K562 (cell line): Measurements from ENCODE around the gene DIPK1B.

Experiments used
- ATF3 ChIP-seq, 2 experiments: fragments of 450-650 bp in 1 of 2; sonication (generic) in 1 of 2; formaldehyde crosslinking in 1 of 2; IDR thresholded peaks in 1 of 2; conservative IDR thresholded peaks in 1 of 2; 2 replicates each; pipeline versions ENCODE4 v1.6.1 to v1.8.1; 2016 to 2023; ENCODE audit warnings: mild to moderate bottlenecking in 2 of 2, moderate library complexity in 2 of 2, inconsistent platforms in 1 of 2, missing genetic modification reagents in 1 of 2
- CBX2 ChIP-seq: fragments of 200-600 bp; sonication (generic); IDR thresholded peaks from one replicate; pipeline ENCODE4 v1.6.1; 2012; ENCODE audit warnings: mild to moderate bottlenecking, low read length, inconsistent platforms; ENCODE audit not compliant: insufficient read depth, poor library complexity, severe bottlenecking
- CTCF ChIP-seq, 3 experiments: IDR thresholded peaks in 2 of 3; conservative IDR thresholded peaks in 1 of 3; 2 replicates each; pipeline ENCODE4 v1.5.1; 2011 to 2012; ENCODE audit warnings: low read length in 3 of 3, mild to moderate bottlenecking in 3 of 3, control low read depth in 2 of 3, improper control_type of control experiment in 1 of 3, inconsistent platforms in 1 of 3, low read depth in 1 of 3, mixed read lengths in 1 of 3, moderate library complexity in 1 of 3; ENCODE audit not compliant: insufficient read depth in 2 of 3
- DNMT1 ChIP-seq: fragments of 450-650 bp; IDR thresholded peaks from 2 replicates; pipeline ENCODE4 v1.6.1; 2016; ENCODE audit warnings: antibody characterized with exemption, mild to moderate bottlenecking
- EP300 ChIP-seq: IDR thresholded peaks from 2 replicates; pipeline ENCODE4 v1.6.1; 2012; ENCODE audit warnings: low read length, improper control_type of control experiment
- JUNB ChIP-seq: fragments of 450-650 bp; formaldehyde crosslinking; conservative IDR thresholded peaks from 2 replicates; pipeline ENCODE4 v1.4.0; 2020; ENCODE audit warnings: mild to moderate bottlenecking
- POLR2A ChIP-seq: fragments of 450-650 bp; conservative IDR thresholded peaks from 2 replicates; pipeline ENCODE4 v1.6.1; 2016
- POLR2AphosphoS5 ChIP-seq: IDR thresholded peaks from 2 replicates; pipeline ENCODE4 v1.6.1; 2011; ENCODE audit warnings: mild to moderate bottlenecking, low read depth, low read length, moderate library complexity; ENCODE audit not compliant: control insufficient read depth, insufficient read depth
- TBP ChIP-seq: optimal IDR thresholded peaks from 2 replicates; pipeline ENCODE3; 2011; ENCODE audit warnings: low read depth, low read length, improper control_type of control experiment
- TFE3 ChIP-seq: fragments of 450-650 bp; formaldehyde crosslinking; IDR thresholded peaks from 2 replicates; pipeline ENCODE4 v1.4.0; 2020; ENCODE audit warnings: mild to moderate bottlenecking, mixed read lengths
- U2AF1 ChIP-seq: fragments of 200-400 bp; formaldehyde crosslinking; optimal IDR thresholded peaks from 2 replicates; pipeline ENCODE3; 2017; ENCODE audit warnings: mild to moderate bottlenecking, low read depth, low read length, moderate library complexity
- USF2 ChIP-seq: sonication (generic); formaldehyde crosslinking; IDR thresholded peaks from 2 replicates; pipeline ENCODE4 v1.5.0; 2020; ENCODE audit warnings: missing genetic modification reagents
- ZNF280B ChIP-seq: fragments of 250-450 bp; sonication (Bioruptor Pico); IDR thresholded peaks from 2 replicates; pipeline ENCODE4 v1.5.1; 2021; ENCODE audit warnings: mild to moderate bottlenecking
- ZNF512 ChIP-seq: IDR thresholded peaks from 2 replicates; pipeline ENCODE4 v1.6.1; 2016; ENCODE audit warnings: missing genetic modification characterization, missing compliant biosample characterization

GRCh38 chr9:136760424-136760823, 48.1 kb downstream of the DIPK1B start:
- TF ChIP-seq DNMT1 (no peak), CTCF (IDR thresholded peaks at IDR 0.05 in 2 of 3, conservative IDR thresholded peaks at IDR 0.05 in 1 of 3; ENCODE audit: insufficient read depth in 2 of 3, low read depth in 1 of 3, low read length in 3 of 3) (no peak), USF2 (peak; percentile 10; the same call in 1 of the 2 replicates), POLR2AphosphoS5 (no peak), ATF3 (IDR thresholded peaks at IDR 0.05) (no peak), ATF3 (CRISPR knock-in tag; conservative IDR thresholded peaks at IDR 0.05) (no peak), POLR2A (no peak), ZNF280B (CRISPR knock-in tag) (no peak), EP300 (no peak), ZNF512 (tag) (no peak), U2AF1 (no peak), TBP (no peak), JUNB (no peak), TFE3 (CRISPR knock-in tag) (no peak), CBX2 (no peak)
